Fibroblast of skin of abdomen (primary cell): ENCODE measurements around the gene CGB7.
"Not testable (repeated sequence)": the region's sequence is repeated elsewhere in the genome, so short reads cannot be mapped to it uniquely, and the experiment has no call there.

Experiments
- DNase-seq: peaks from one replicate; pipeline ENCODE4 v3.0.0-alpha.2; 2013

The CGB7 gene

GRCh38 chr19:49039736-49040135, 17.8 kb downstream of the CGB7 start:
- not testable (repeated sequence) for DNase-seq

GRCh38 chr19:49038557-49039276, 18.8 kb downstream of the CGB7 start:
- DNase-seq, result peak; percentile 72

GRCh38 chr19:49038111-49038510, 19.4 kb downstream of the CGB7 start:
- not testable (repeated sequence) for DNase-seq

GRCh38 chr19:49036815-49037214, 20.7 kb downstream of the CGB7 start, which contains the start of gene CGB1:
CGB1 (minus strand) TSS chr19:49036895; CDS start chr19:49036711, 184 bp downstream.
- not testable (repeated sequence) for DNase-seq

GRCh38 chr19:49031642-49032301, 25.8 kb downstream of the CGB7 start, which contains the start of gene CGB2:
CGB2 (plus strand) TSS chr19:49031890; CDS start chr19:49032096, 206 bp downstream.
- DNase-seq, result not testable (repeated sequence)

- DNase-seq, result not testable (repeated sequence)
Measured at GRCh38 chr19:49030323-49030722, 27.2 kb downstream of the CGB7 start.

GRCh38 chr19:49029749-49030148, 27.8 kb downstream of the CGB7 start:
- peak; percentile 61 for DNase-seq

GRCh38 chr19:49028686-49029085, 28.9 kb downstream of the CGB7 start:
- DNase-seq, result not testable (repeated sequence)

GRCh38 chr19:49025599-49025998, 31.9 kb downstream of the CGB7 start:
- peak; percentile 36 for DNase-seq

- DNase-seq, result not testable (repeated sequence)
Measured at GRCh38 chr19:49025088-49025487, 32.5 kb downstream of the CGB7 start.

GRCh38 chr19:49024233-49024632, 33.3 kb downstream of the CGB7 start, which contains the start of gene CGB3:
CGB3 (minus strand) TSS chr19:49024333; CDS start chr19:49023971, 362 bp downstream.
- not testable (repeated sequence) for DNase-seq

GRCh38 chr19:49022116-49022515, 35.4 kb downstream of the CGB7 start:
- DNase-seq, result no peak

- no peak for DNase-seq
Measured at GRCh38 chr19:49020931-49021895, 36.3 kb downstream of the CGB7 start.

- DNase-seq, result no peak
Measured at GRCh38 chr19:49020342-49020741, 37.2 kb downstream of the CGB7 start.

- peak; percentile 36 for DNase-seq
Measured at GRCh38 chr19:49019242-49019932, 38.2 kb downstream of the CGB7 start.

- not testable (repeated sequence) for DNase-seq
Measured at GRCh38 chr19:49018388-49019241, 38.9 kb downstream of the CGB7 start.

GRCh38 chr19:49017666-49018351, 39.7 kb downstream of the CGB7 start:
- DNase-seq, result peak; percentile 65

GRCh38 chr19:49017041-49017665, 40.4 kb downstream of the CGB7 start, which contains the start of gene LHB:
LHB (minus strand) TSS chr19:49017091; CDS start chr19:49017081, 10 bp downstream.
- DNase-seq, result no peak

- DNase-seq, result no peak
Measured at GRCh38 chr19:49016067-49016839, 41.3 kb downstream of the CGB7 start.
